GM21367 (cell line): Measurements from ENCODE around the gene GABBR2.

Experiments
- ATAC-seq: cut with Tn5 transposase; IDR thresholded peaks from one replicate; pipeline ENCODE4 v1.9.1; 2021; ENCODE audit not compliant: unreplicated experiment

GABBR2 gene

GRCh38 chr9:98247831-98248657 lies 460.7 kb downstream of the GABBR2 start:
- no peak for ATAC-seq

- ATAC-seq, result no peak
Measured at GRCh38 chr9:98242426-98242825, 466.3 kb downstream of the GABBR2 start.

GRCh38 chr9:98241357-98242300 lies 467.1 kb downstream of the GABBR2 start:
- no peak for ATAC-seq

- ATAC-seq, result no peak
Measured at GRCh38 chr9:98240475-98240874, 468.3 kb downstream of the GABBR2 start.
